ENCODE data around the gene RO60. TPM values are rescaled to one million over a fixed set of nuclear protein-coding genes. Genes with fewer than 3 reads are reported as not detected.

Gene RO60
- total RNA-seq, 1 donor from 2014 or later: 74.8 TPM

DNA sequence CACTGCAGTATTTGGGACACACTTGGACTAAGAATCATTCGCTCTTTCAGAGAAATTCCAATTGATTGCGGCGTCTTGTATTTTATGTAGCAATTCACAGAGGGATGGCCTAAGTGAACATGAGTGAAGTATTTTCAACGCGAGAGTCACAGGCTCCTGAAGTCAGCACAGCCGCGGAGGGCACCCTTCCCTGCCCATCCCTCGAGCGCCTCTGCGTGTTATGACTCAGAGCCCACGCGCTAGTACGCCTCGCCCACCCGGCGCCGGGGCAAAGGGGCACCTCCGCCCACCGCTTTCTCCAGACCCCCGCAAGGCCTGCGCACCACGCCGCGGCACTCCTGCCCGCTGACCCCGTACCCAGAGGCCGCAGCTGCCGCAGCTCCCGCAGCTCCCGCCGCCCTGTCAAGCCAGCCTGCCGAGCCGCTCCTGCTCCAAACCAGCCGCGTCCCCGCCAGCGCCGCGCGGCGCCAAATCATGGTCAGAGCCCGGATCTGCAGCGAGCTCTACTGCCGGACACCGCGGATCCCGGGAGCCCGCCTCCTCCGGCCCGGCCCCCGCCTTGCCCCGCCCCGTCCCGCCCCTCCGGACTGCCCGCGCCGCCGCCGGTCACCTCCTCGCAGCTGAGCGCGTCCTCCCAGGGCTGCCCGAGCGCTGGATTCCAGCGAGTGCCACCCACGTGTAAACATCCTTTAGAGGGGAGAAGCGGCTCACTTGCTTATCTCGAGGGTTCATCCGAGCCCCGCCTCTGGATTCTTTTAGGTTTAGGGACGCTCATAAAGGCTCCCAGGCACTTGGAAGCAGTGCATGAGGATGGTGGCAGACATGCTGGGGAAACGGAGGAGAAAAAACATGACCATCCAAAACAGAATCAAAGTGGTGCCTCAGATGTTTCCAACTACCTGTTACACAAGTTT is 45.8 kb downstream of the RO60 start, which contains the start of gene GLRX2:
GLRX2 (minus strand) TSS at position 508 of the 914 bp plus-strand sequence; CDS start at position 476, 32 bp downstream.
- intact Hi-C loops (cut with micrococcal nuclease): loop anchor here (1.0 to 5.0 kb wide), 4 partner anchors 17 to 296 kb away; partner anchors contain the start of genes CDC73, RGS2, RO60 and UCHL5

DNA sequence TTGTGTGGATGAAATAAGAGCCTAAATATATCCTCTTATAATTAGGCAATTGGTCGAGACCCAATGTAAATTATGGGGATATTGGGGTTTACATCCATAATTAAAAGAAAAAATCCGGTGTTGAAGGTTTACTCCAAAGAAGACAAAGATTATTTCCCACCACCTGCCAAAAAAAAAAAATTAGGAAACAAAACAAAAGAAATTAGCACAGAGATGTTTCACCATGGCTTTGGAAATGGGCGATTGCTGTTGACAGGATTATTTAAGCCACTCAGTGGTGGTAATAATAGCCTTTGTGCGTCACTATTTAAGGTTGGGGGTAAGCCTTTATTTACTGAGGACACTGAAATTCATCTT is 46.4 kb downstream of the RO60 start:
- intact Hi-C loops (cut with micrococcal nuclease): loop anchor here (1.0 to 5.0 kb wide), 4 partner anchors 17 to 296 kb away; partner anchors contain the start of genes CDC73, RGS2, RO60 and UCHL5

DNA sequence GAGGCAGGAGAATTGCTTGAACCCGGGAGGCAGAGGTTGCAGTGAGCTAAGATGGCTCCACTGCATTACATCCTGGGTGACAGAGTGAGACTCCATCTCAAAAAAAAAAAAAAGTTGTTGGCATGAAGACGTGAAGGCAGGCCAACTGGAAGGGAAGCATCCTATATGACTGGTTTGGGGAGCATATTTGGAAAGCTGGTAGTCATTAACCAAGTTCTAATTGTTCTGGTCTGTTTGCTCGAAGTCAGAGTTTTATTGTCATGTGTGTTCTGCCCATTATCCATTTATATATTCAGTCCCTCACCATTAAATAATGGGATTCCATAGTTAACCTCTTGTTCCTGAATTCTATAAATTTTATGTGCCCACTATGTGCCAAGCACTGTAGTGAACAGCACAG is 49.1 kb downstream of the RO60 start:
- intact Hi-C loops (cut with micrococcal nuclease): loop anchor here (5.0 kb wide), 1 partner anchor 171 kb away; no protein-coding TSS in a partner anchor

Other genes with a start within 250 kb of the RO60 start
- gene UCHL5, start 252 bp upstream of the RO60 start, total RNA-seq: 50.9 and 53.9 TPM in 2 replicates
- 18.5 and 19.8 TPM in 2 replicates for gene GLRX2, start 45.8 kb downstream of the RO60 start, total RNA-seq
- 65.3 and 68.7 TPM in 2 replicates for gene CDC73, start 62.4 kb downstream of the RO60 start, total RNA-seq
- 2.1 and 2.9 TPM in 2 replicates for gene B3GALT2, start 127.0 kb downstream of the RO60 start, total RNA-seq